Measurements from ENCODE around the gene SORCS1. TPM values are rescaled to one million over a fixed set of nuclear protein-coding genes. Genes with fewer than 3 reads are reported as not detected.

Gene SORCS1
- total and polyA plus RNA-seq, 3 donors from 2014 or later: 2.6 to 9.6 (median 4.6) TPM

- TF ChIP-seq CTCF (IDR thresholded peaks at IDR 0.05) (no peak), POLR2A (IDR thresholded peaks at IDR 0.05) (no peak)
- intact Hi-C loops (cut with DNase I; ENCODE audit: low total_unique reads): no loop called here
- no peak for DNase-seq
- Histone ChIP-seq H3K27me3 (no peaks in the 10 kb centered on the region), H3K9me3 (no peaks in the 10 kb centered on the region), H3K4me1 (no peaks in the 10 kb centered on the region), H3K36me3 (ENCODE audit: low read depth, missing control alignments) (no peaks in the 10 kb centered on the region), H3K27ac (no peak overlapping the region), H3K4me3 (no peak overlapping the region)
- 94% methylated on average over 6 of the region's 6 CpGs for WGBS, 2 donors
Observed at GRCh38 chr10:106612381-106612780, 552.1 kb downstream of the SORCS1 start.

GRCh38 chr10:106609470-106610266, 554.8 kb downstream of the SORCS1 start:
- H3K27me3 ChIP-seq: no peaks in the 10 kb centered on the region
- no peak for DNase-seq
- TF ChIP-seq CTCF (IDR thresholded peaks at IDR 0.05) (no peak), POLR2A (IDR thresholded peaks at IDR 0.05) (no peak)
- no peaks in the 10 kb centered on the region for H3K4me1 ChIP-seq
- H3K27ac ChIP-seq: no peak overlapping the region
- no peaks in the 10 kb centered on the region for H3K9me3 ChIP-seq
- WGBS, 2 donors: 75 to 79% methylated on average over 3 of the region's 3 CpGs
- H3K4me3 ChIP-seq: no peak overlapping the region
- intact Hi-C loops (cut with DNase I; ENCODE audit: low total_unique reads): no loop called here
- no peaks in the 10 kb centered on the region for H3K36me3 ChIP-seq (ENCODE audit: low read depth, missing control alignments)

GRCh38 chr10:106608066-106608465, 556.4 kb downstream of the SORCS1 start:
- H3K4me1 ChIP-seq: no peaks in the 10 kb centered on the region
- intact Hi-C loops (cut with DNase I; ENCODE audit: low total_unique reads): no loop called here
- no peaks in the 10 kb centered on the region for H3K27me3 ChIP-seq
- WGBS, 2 donors: 80 to 86% methylated on average over 1 of the region's 1 CpG
- H3K36me3 ChIP-seq (ENCODE audit: low read depth, missing control alignments): no peaks in the 10 kb centered on the region
- H3K4me3 ChIP-seq: no peak overlapping the region
- H3K27ac ChIP-seq: no peak overlapping the region
- DNase-seq: no peak
- H3K9me3 ChIP-seq: no peaks in the 10 kb centered on the region
- TF ChIP-seq CTCF (IDR thresholded peaks at IDR 0.05): no peak
- no peak for TF ChIP-seq POLR2A (IDR thresholded peaks at IDR 0.05)

- Histone ChIP-seq H3K4me3 (no peak overlapping the region), H3K9me3 (no peaks in the 10 kb centered on the region), H3K4me1 (no peaks in the 10 kb centered on the region), H3K27me3 (no peaks in the 10 kb centered on the region), H3K36me3 (ENCODE audit: low read depth, missing control alignments) (no peaks in the 10 kb centered on the region), H3K27ac (no peak overlapping the region)
- intact Hi-C loops (cut with DNase I; ENCODE audit: low total_unique reads): no loop called here
- no peak for TF ChIP-seq CTCF (IDR thresholded peaks at IDR 0.05)
- WGBS, 2 donors: 90 to 96% methylated on average over 4 of the region's 4 CpGs
- DNase-seq: no peak
Observed at GRCh38 chr10:106595281-106595680, 569.2 kb downstream of the SORCS1 start.

- no peak for DNase-seq
- intact Hi-C loops (cut with DNase I; ENCODE audit: low total_unique reads): no loop called here
- Histone ChIP-seq H3K27me3 (no peaks in the 10 kb centered on the region), H3K36me3 (ENCODE audit: low read depth, missing control alignments) (no peaks in the 10 kb centered on the region), H3K9me3 (no peaks in the 10 kb centered on the region), H3K4me3 (no peak overlapping the region), H3K4me1 (no peaks in the 10 kb centered on the region), H3K27ac (no peak overlapping the region)
- no peak for TF ChIP-seq POLR2A (IDR thresholded peaks at IDR 0.05)
- TF ChIP-seq CTCF (IDR thresholded peaks at IDR 0.05): no peak
- WGBS, 2 donors: 75 to 79% methylated on average over 1 of the region's 1 CpG
Observed at GRCh38 chr10:106593876-106594275, 570.6 kb downstream of the SORCS1 start.
